Fibroblast of the aortic adventitia (primary cell): ENCODE results near the gene P2RX1. TPM values are rescaled to one million over a fixed set of nuclear protein-coding genes. Genes with fewer than 3 reads are reported as not detected.
A peak's percentile ranks its signal among the peaks of the same experiment; 100 is the strongest.

ENCODE experiments used
- DNase-seq: peaks from one replicate; pipeline ENCODE4 v3.0.0-alpha.2; 2010; ENCODE audit warnings: low read depth
- H3K4me3 ChIP-seq: 2 replicates; pipeline ENCODE4 v1.5.1; 2011; ENCODE audit warnings: low read depth, mild to moderate bottlenecking, control low read depth, low read length, moderate library complexity
- CTCF ChIP-seq: IDR thresholded peaks from 2 replicates; pipeline ENCODE4 v1.5.1; 2011; ENCODE audit warnings: mild to moderate bottlenecking, low read length, control low read depth, inconsistent platforms; ENCODE audit not compliant: insufficient read depth
- total RNA-seq: library from RNA; depleted of rRNA; stranded (reverse); fragments of >200 nt; gene quantifications from 2 replicates; pipeline ENCODE4 v1.2.3, GENCODE V29; 2012; ENCODE audit warnings: low replicate concordance

The P2RX1 gene
- total RNA-seq, 1 donor, result not detected

- TF ChIP-seq CTCF, result no peak
- no peak for DNase-seq
- no peak overlapping the region for H3K4me3 ChIP-seq
Measured at GRCh38 chr17:3925684-3926485, 9.6 kb upstream of the P2RX1 start.

- no peak overlapping the region for H3K4me3 ChIP-seq
- TF ChIP-seq CTCF, result no peak
- DNase-seq, result no peak
Measured at GRCh38 chr17:3924512-3925350, 8.5 kb upstream of the P2RX1 start.

DNA sequence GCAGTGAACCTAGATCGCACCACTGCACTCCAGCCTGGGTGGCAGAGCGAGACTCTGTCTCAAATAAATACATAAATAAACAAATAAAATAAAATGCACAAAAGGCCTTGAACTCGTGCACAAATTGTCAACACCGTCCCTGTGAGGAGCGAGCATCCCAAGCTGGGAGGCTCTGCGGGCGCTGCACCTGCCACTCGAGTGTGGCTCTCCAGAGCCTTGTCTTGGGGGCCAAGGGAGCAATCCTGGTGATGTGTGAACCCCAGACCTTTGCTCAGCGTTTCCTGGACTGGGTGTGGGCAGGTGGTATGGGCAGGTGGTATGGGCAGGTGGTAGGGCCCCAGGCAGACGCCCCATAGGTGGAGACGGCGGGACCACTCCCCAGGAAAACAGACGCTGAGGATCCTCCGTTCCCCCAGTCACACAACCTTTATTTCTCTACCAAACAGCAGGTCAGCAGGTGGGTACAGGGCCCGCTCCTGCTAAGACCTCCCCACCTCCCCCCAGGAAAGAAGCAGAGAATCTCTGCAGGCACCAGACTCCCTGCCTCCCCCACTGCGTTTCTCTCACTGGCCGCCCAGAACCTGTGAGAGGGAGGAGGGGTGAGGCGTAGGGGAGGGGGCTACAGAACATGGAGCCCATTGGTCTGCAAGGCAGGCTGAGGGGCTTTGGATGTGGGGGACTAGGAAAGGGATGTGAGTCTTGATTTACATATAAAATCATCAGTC is 7.4 kb upstream of the P2RX1 start:
- H3K4me3 ChIP-seq, result no peak overlapping the region
- no peak for DNase-seq
- TF ChIP-seq CTCF, result no peak

DNA sequence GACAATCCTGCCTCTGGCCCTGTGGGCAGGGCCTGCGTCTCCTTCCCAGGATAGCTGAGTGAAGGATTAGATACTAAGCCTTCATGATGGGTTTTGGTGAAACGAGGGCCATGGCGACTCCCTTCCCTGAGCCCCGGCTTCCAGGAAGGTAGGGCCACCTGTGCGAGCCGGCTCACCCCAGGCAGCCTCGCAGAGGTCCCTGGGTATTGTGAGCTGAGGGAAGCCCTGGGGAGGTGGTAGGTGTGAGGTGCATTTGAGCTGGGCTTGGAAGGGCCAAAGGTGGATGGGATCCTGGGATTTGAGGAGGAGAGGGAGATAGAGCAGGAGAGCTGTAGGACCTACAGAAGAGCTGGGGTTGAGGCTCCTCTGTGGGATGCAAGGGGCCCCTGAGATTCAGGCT is 6.5 kb upstream of the P2RX1 start:
- H3K4me3 ChIP-seq, result no peak overlapping the region
- TF ChIP-seq CTCF, result no peak
- DNase-seq, result no peak

GRCh38 chr17:3921502-3922319 is 5.4 kb upstream of the P2RX1 start:
- H3K4me3 ChIP-seq, result no peak overlapping the region
- peak; percentile 80 for DNase-seq
- TF ChIP-seq CTCF, result no peak

GRCh38 chr17:3921006-3921405 is 4.7 kb upstream of the P2RX1 start:
- no peak for TF ChIP-seq CTCF
- peak; percentile 25 for DNase-seq
- no peak overlapping the region for H3K4me3 ChIP-seq
